SK-N-SH (cell line): Measurements from ENCODE around the gene TAC4. TPM values are rescaled to one million over a fixed set of nuclear protein-coding genes. Genes with fewer than 3 reads are reported as not detected.
A peak's percentile ranks its signal among the peaks of the same experiment; 100 is the strongest.

Experiments
- CTCF ChIA-PET: fragments of 300-600, 350-600 bp; formaldehyde crosslinking; extraction: SDS; loops from one replicate; lab custom pipeline; 2021; lab: Yijun Ruan, JAX
- POLR2A ChIA-PET: fragments of 350-600 bp; sonication (Branson Sonifier 250); formaldehyde crosslinking; extraction: SDS; loops from one replicate; lab custom pipeline; 2020; ENCODE audit warnings: antibody characterized with exemption, inconsistent platforms; lab: Yijun Ruan, JAX
- DNase-seq: peaks from one replicate; pipeline ENCODE4 v3.0.0; 2012
- H2AFZ ChIP-seq: fragments of 200-600 bp; sonication (generic); 2 replicates; pipeline ENCODE4 v1.8.1; 2016; ENCODE audit warnings: antibody characterized with exemption, mild to moderate bottlenecking, low read depth
- H3F3A ChIP-seq: fragments of 200-600 bp; sonication (generic); replicated peaks from 2 replicates; pipeline ENCODE3; 2016; ENCODE audit warnings: antibody characterized with exemption, mild to moderate bottlenecking; ENCODE audit not compliant: insufficient read depth
- H3K27ac ChIP-seq, 2 experiments: fragments of 200-500 bp in 1 of 2; fragments of 200-600 bp in 1 of 2; sonication (Bioruptor generic) in 1 of 2; sonication (generic), shearing (Covaris generic) in 1 of 2; 2 replicates each; pipeline versions ENCODE4 v1.5.1 to v1.6.1; 2014 to 2016; ENCODE audit warnings: low read depth in 2 of 2, inconsistent platforms in 1 of 2, low read length in 1 of 2, mild to moderate bottlenecking in 1 of 2, mixed read lengths in 1 of 2
- H3K27me3 ChIP-seq: fragments of 200-600 bp; sonication (generic), shearing (Covaris generic); 2 replicates; pipeline ENCODE4 v1.6.1; 2016; ENCODE audit warnings: mixed run types; ENCODE audit not compliant: insufficient read depth
- H3K36me3 ChIP-seq, 2 experiments: fragments of 200-500 bp in 1 of 2; fragments of 200-600 bp in 1 of 2; sonication (Bioruptor generic) in 1 of 2; sonication (generic) in 1 of 2; replicated peaks in 1 of 2; 2 replicates each; pipeline versions ENCODE3 to v1.5.1; 2014 to 2016; ENCODE audit warnings: low read length in 1 of 2, mild to moderate bottlenecking in 1 of 2; ENCODE audit not compliant: insufficient read depth in 2 of 2, control insufficient read depth in 1 of 2
- H3K4me1 ChIP-seq, 2 experiments: fragments of 200-500 bp in 1 of 2; fragments of 200-600 bp in 1 of 2; sonication (Bioruptor generic) in 1 of 2; sonication (generic), shearing (Covaris generic) in 1 of 2; 2 replicates each; pipeline versions ENCODE4 v1.5.1 to v1.6.1; 2014 to 2016; ENCODE audit warnings: low read depth in 1 of 2, low read length in 1 of 2, mixed run types in 1 of 2; ENCODE audit not compliant: insufficient read depth in 2 of 2, control insufficient read depth in 1 of 2
- H3K4me2 ChIP-seq: fragments of 200-600 bp; sonication (generic), shearing (Covaris generic); 2 replicates; pipeline ENCODE4 v1.6.1; 2017; ENCODE audit warnings: mixed run types
- H3K4me3 ChIP-seq, 2 experiments: fragments of 200-500 bp in 1 of 2; fragments of 200-600 bp in 1 of 2; sonication (Bioruptor generic) in 1 of 2; sonication (generic), shearing (Covaris generic) in 1 of 2; 2 replicates each; pipeline versions ENCODE4 v1.5.1 to v1.8.1; 2014 to 2016; ENCODE audit warnings: low read depth in 2 of 2, inconsistent platforms in 1 of 2, low read length in 1 of 2, mild to moderate bottlenecking in 1 of 2, mixed read lengths in 1 of 2, moderate library complexity in 1 of 2
- H3K79me2 ChIP-seq: fragments of 200-600 bp; sonication (generic); 2 replicates; pipeline ENCODE4 v1.8.1; 2017; ENCODE audit warnings: mild to moderate bottlenecking; ENCODE audit not compliant: insufficient read depth
- H3K9ac ChIP-seq: fragments of 200-600 bp; sonication (generic); 2 replicates; pipeline ENCODE4 v1.6.1; 2017; ENCODE audit warnings: mixed run types
- H3K9me2 ChIP-seq: fragments of 200-600 bp; sonication (generic); 2 replicates; pipeline ENCODE4 v1.6.1; 2017; ENCODE audit warnings: mixed run types
- H3K9me3 ChIP-seq: fragments of 200-600 bp; sonication (generic); 2 replicates; pipeline ENCODE4 v1.6.1; 2017; ENCODE audit warnings: mixed run types, mild to moderate bottlenecking, moderate library complexity
- H4K20me1 ChIP-seq: fragments of 200-600 bp; sonication (generic); 2 replicates; pipeline ENCODE4 v1.6.1; 2017; ENCODE audit warnings: mild to moderate bottlenecking, mixed run types; ENCODE audit not compliant: insufficient read depth
- EP300 ChIP-seq, 2 experiments: IDR thresholded peaks; 2 replicates each; pipeline versions ENCODE4 v1.4.0 to v1.6.1; 2012; ENCODE audit warnings: borderline replicate concordance in 1 of 2, low read depth in 1 of 2, low read length in 1 of 2
- GABPA ChIP-seq: IDR thresholded peaks from 2 replicates; pipeline ENCODE4 v1.4.0; 2012; ENCODE audit warnings: low read depth, mild to moderate bottlenecking
- GATA2 ChIP-seq: sonication (generic); formaldehyde crosslinking; IDR thresholded peaks from 2 replicates; pipeline ENCODE4 v1.5.0; 2020; ENCODE audit warnings: mild to moderate bottlenecking, missing genetic modification reagents
- JUND ChIP-seq: IDR thresholded peaks from 2 replicates; pipeline ENCODE4 v1.4.0; 2012
- NFIC ChIP-seq: IDR thresholded peaks from 2 replicates; pipeline ENCODE4 v1.4.0; 2012; ENCODE audit warnings: borderline replicate concordance
- RAD21 ChIP-seq: IDR thresholded peaks from 2 replicates; pipeline ENCODE4 v1.6.1; 2012; ENCODE audit warnings: mild to moderate bottlenecking, low read length
- RCOR1 ChIP-seq: fragments of 150-350 bp; IDR thresholded peaks from 2 replicates; pipeline ENCODE4 v1.6.1; 2017; ENCODE audit warnings: antibody characterized with exemption, low read length
- RXRA ChIP-seq: IDR thresholded peaks from 2 replicates; pipeline ENCODE4 v1.4.0; 2012; ENCODE audit warnings: low read depth, mild to moderate bottlenecking, borderline replicate concordance
- WGBS: methylation state at CpG from one replicate; pipeline ENCODE4 v1.1.6; 2017; ENCODE audit warnings: low lambda C conversion rate; 5-methylcytosine and 5-hydroxymethylcytosine counted together
- polyA plus RNA-seq, 3 experiments: library from polyadenylated mRNA; depleted of rRNA; stranded (reverse); fragments of >200 nt; gene quantifications; 2 replicates each; pipeline ENCODE4 v1.2.3, GENCODE V29; 2012
- TF ChIP-seq, protein P1 (sequence below): fragments of 200-600 bp; sonication (generic); IDR thresholded peaks from 2 replicates; pipeline ENCODE4 v1.6.1; 2017; ENCODE audit warnings: antibody characterized with exemption, mild to moderate bottlenecking, moderate library complexity
- TF ChIP-seq, protein P2 (sequence below): fragments of 150-350 bp; IDR thresholded peaks from 2 replicates; pipeline ENCODE4 v1.6.1; 2016; ENCODE audit warnings: mild to moderate bottlenecking, low read depth, low read length

TAC4 gene
- polyA plus RNA-seq, 1 of the 3 experiments (the other 2 are of a cell fraction), result not detected

- TF ChIP-seq EP300 (IDR thresholded peaks at IDR 0.05; ENCODE audit: borderline replicate concordance in 1 of 2, low read depth in 1 of 2, low read length in 1 of 2), result no peak
- TF ChIP-seq RCOR1, result no peak
- TF ChIP-seq, protein P1, sequence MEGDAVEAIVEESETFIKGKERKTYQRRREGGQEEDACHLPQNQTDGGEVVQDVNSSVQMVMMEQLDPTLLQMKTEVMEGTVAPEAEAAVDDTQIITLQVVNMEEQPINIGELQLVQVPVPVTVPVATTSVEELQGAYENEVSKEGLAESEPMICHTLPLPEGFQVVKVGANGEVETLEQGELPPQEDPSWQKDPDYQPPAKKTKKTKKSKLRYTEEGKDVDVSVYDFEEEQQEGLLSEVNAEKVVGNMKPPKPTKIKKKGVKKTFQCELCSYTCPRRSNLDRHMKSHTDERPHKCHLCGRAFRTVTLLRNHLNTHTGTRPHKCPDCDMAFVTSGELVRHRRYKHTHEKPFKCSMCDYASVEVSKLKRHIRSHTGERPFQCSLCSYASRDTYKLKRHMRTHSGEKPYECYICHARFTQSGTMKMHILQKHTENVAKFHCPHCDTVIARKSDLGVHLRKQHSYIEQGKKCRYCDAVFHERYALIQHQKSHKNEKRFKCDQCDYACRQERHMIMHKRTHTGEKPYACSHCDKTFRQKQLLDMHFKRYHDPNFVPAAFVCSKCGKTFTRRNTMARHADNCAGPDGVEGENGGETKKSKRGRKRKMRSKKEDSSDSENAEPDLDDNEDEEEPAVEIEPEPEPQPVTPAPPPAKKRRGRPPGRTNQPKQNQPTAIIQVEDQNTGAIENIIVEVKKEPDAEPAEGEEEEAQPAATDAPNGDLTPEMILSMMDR, result no peak
- no peak for TF ChIP-seq GABPA
- TF ChIP-seq GATA2 (CRISPR knock-in tag), result no peak
- TF ChIP-seq JUND, result no peak
- TF ChIP-seq RXRA, result no peak
Measured at GRCh38 chr17:49846938-49847712, 744 bp downstream of the TAC4 start (continued).

GRCh38 chr17:49845321-49845720 lies 2.5 kb downstream of the TAC4 start:
- Histone ChIP-seq H3K79me2 (no peaks in the 10 kb centered on the region), H4K20me1 (no peaks in the 10 kb centered on the region), H2AFZ (no peak overlapping the region), H3K4me2 (no peak overlapping the region), H3K9ac (no peak overlapping the region), H3K36me3 (no peaks in the 10 kb centered on the region), H3K4me3 (no peak overlapping the region), H3K9me3 (no peaks in the 10 kb centered on the region), H3K4me1 (peaks cover 0 to 6% of the 10 kb centered on the region in 2 experiments; a peak in 1 of 4 replicates), H3K27ac (no peak overlapping the region), H3K9me2 (no peaks in the 10 kb centered on the region), H3K27me3 (no peaks in the 10 kb centered on the region), H3F3A (peaks cover 10% of the 10 kb centered on the region)
- ChIA-PET CTCF (interaction anchor here (0.9 to 40.4 kb wide), 4 partner anchors 16 to 275 kb away, joined by 3 to 1665 read pairs (median 3); partner anchors contain the start of genes DLX3 and KAT7), POLR2A (no interaction called here)
- TF ChIP-seq RAD21, result no peak
- TF ChIP-seq NFIC, result no peak
- 86% methylated on average over 2 of the region's 3 CpGs for WGBS
- no peak for DNase-seq

DNA sequence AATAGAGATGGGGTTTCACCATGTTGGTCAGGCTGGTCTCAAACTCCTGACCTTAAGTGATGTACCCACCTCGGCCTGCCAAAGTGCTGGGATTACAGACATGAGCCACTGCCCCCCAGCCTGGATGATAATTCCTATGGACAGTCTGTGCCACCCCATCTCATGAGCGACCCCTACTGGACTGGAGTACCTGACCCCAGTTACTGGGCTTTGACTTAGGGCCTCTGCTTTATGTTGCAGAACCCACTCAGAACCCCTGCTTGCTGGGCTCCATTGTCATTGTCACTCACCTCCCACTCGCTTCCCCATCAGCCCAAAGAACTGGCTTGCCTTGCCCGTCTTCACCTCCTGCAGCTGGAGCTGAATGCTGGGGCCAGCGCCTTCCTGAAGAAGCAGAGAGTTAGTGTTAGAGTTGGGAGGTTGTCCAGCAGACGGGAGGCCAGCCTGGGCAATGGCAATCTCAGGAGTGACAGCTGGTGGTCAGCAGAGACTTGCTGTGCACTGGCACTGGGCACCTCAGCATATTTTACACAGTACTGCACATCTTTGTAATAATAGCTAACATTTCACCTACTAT lies 4.0 kb downstream of the TAC4 start:
- Histone ChIP-seq H3F3A (peaks cover 4% of the 10 kb centered on the region), H3K79me2 (no peaks in the 10 kb centered on the region), H3K36me3 (no peaks in the 10 kb centered on the region), H3K27ac (no peak overlapping the region), H3K4me1 (peaks cover 0 to 6% of the 10 kb centered on the region in 2 experiments; a peak in 1 of 4 replicates), H3K9me3 (no peaks in the 10 kb centered on the region), H4K20me1 (no peaks in the 10 kb centered on the region), H3K9ac (no peak overlapping the region), H3K4me3 (no peak overlapping the region), H3K9me2 (no peaks in the 10 kb centered on the region), H3K4me2 (no peak overlapping the region), H2AFZ (no peak overlapping the region), H3K27me3 (no peaks in the 10 kb centered on the region)
- no peak for DNase-seq
- CTCF ChIA-PET, result interaction anchor here (0.6 to 40.4 kb wide), 8 partner anchors 8 to 287 kb away, joined by 3 to 1665 read pairs (median 4); partner anchors contain the start of gene DLX3
- TF ChIP-seq, protein P2, sequence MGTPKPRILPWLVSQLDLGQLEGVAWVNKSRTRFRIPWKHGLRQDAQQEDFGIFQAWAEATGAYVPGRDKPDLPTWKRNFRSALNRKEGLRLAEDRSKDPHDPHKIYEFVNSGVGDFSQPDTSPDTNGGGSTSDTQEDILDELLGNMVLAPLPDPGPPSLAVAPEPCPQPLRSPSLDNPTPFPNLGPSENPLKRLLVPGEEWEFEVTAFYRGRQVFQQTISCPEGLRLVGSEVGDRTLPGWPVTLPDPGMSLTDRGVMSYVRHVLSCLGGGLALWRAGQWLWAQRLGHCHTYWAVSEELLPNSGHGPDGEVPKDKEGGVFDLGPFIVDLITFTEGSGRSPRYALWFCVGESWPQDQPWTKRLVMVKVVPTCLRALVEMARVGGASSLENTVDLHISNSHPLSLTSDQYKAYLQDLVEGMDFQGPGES, result no peak
- TF ChIP-seq, protein P1, result peak; percentile 58
- POLR2A ChIA-PET, result no interaction called here
- 82% methylated on average over 6 of the region's 6 CpGs for WGBS
